Muscle of arm (tissue), 12 donors: Measurements from ENCODE around the gene USP3. TPM values are rescaled to one million over a fixed set of nuclear protein-coding genes. Genes with fewer than 3 reads are reported as not detected.
A peak's percentile ranks its signal among the peaks of the same experiment; 100 is the strongest.
"Not testable (repeated sequence)": the region's sequence is repeated elsewhere in the genome, so short reads cannot be mapped to it uniquely, and the experiment has no call there.

Experiments
- DNase-seq: peaks from one replicate; pipeline ENCODE4 v3.0.0-alpha.2; 2013
- polyA plus RNA-seq, 12 donors: library from polyadenylated mRNA; unstranded; fragments of 120-200 nt; gene quantifications; one replicate each; pipeline ENCODE4 v1.2.1, GENCODE V29; 2013; ENCODE audit not compliant: insufficient read length in 12 of 12

Gene USP3
- polyA plus RNA-seq, 12 donors, result 21.7 to 36.7 (median 26.5) TPM; not detected in 1

DNA sequence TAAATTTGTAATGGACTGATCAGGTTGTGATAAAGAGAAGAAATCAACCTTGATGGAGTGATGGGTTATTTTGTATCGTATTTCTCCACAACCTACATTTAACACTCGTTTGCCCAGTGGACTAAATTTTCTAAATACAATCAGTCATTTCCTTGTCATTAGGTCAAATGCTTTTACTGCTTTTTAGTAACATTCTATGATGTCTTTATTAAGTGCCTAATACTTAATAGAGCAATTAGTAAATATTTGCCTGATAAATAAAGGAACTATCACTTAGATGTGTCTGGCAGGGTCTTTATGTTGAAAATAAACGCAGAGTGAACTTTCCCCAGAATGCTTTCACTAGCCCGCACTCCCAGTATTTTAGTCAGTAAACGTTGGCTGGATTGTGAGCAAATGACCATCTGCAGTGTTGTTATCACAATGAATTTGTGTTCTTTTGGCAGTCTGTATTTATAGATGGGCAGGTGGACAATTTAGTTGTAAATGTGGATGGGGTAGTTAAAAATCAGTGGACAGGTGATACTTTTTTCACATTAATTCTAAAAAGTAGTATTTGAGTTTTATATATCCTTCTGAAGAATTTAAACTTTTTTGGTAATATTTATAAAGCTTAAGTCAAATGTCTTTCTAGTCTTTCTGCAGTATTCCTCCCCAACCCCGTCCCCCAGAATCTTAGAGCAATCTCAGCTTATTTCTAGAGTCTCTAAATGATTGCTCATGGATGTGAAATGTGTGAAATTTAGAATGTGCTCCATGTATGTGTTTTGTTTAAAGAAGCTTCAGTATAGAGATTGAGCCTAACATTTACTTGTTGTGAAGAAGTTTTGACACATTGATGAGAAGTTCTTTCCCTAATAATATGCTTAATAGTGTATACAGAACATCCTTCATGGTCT is 4.9 kb downstream of the USP3 start:
- DNase-seq, result no peak

DNA sequence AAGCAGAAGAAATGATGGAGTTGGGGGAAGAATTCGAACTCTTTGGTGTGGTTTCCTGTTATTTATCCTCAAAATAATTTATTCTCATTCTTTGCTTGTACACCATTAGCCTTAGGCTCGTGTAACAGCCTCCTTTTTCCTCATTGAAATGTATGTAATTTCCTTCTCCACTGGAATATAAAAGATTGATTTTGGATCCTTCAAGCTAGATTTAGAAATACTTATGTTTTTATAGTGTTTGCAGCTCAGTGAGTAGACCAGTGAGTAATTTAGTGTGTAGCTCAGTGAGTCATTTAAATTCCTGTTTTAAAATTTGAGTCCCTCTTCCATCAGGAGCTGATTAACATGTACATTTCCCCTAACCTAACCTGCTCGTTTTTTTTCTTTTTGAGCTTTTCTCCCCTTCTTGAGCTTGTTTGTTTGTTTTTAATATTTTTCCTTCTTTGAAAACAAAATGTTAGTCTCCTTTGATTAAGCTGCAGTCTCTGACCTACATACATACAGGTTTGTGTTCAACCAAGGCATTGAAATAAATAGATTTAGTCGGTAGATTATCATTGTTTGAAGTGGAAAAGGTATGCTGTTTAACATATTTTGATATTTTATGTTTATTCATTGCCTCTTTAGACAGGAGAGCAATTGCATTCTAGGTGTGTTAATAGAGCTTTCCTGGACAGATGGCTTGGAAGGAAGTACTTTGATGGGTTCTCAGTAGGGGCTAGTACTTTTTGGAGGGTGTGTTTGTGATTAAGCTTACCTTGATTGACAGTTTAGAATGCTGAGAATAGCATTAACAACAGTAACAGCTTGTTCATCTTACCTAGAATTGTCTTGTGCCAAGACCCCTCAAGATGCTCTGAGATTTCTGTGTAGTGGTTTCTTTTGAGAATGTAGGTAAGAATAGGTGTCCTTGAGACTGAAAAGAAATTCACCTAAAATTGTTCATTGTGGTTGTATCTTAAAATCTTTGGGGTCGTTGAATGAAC is 5.9 kb downstream of the USP3 start:
- no peak for DNase-seq

DNA sequence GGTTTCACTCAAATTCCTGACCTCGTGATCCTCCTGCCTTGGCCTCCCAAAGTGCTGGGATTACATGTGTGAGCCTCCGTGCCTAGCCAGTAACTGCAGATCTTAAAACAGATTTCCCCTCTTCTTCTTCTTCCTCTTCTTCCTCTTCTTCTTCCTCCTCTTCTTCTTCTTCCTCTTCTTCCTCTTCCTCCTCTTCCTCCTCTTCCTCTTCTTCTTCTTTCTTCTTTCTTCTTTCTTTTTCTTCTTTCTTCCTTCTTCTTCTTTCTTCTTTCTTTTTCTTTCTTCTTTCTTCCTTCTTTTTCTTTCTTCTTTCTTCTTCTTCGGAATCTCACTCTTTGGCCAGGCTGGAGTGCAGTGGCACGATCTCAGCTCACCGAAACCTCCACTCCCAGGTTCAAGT is 7.8 kb downstream of the USP3 start:
- no peak for DNase-seq

DNA sequence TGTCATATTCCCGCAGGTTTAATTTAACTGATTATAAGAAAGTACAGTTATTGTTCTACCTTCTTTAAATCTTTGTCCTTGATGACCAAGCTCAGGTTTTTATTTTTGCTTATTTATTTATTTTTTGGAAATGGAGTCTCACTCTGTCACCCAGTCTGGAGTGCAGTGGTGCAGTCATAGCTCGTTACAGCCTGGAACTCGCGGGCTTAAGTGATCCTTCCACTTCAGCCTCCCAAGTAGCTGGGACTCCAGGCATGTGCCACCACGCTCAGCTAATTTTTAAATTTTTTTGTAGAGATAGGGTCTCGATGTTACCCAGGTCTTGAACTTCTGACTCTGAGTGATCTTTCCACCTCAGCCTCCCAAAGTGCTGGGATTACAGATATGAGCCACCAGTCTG is 8.9 kb downstream of the USP3 start:
- no peak for DNase-seq

DNA sequence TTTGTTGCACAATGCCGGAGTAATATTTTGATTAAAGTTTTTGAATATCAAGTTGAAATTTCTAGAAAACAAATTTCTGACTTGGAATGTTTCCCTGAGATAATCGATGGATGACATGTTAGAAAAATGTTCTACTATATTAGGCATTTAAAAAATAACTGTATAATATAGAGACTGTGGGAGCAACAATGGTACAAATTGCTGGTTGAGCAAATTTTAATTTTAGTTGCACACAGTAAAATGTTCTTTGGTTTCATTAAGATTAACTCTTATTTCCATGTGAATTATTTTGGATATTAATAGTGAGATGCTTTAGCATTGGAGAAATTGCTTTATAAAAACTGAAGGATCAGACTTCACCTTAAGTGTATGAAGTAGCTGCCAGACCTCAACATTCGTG is 9.3 kb downstream of the USP3 start:
- no peak for DNase-seq

DNA sequence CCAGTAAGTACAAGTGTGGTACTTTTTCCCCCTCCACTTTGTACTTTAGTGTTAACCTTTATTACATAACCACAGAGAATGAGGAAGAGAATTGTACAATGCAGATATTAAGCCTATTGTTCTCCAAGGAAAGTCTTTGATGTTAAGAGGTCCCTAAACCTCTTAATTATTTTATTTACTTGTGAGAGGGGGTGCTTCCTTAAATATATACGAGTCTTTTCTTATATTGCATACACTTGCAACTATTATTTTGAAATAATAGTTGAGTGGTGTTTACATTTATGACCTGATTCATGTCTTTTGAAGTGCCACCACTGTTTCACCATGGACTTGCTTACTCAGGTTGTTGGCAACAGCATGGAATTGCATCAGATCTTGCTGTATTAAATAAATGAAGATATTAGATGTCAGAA is 10.1 kb downstream of the USP3 start:
- no peak for DNase-seq

DNA sequence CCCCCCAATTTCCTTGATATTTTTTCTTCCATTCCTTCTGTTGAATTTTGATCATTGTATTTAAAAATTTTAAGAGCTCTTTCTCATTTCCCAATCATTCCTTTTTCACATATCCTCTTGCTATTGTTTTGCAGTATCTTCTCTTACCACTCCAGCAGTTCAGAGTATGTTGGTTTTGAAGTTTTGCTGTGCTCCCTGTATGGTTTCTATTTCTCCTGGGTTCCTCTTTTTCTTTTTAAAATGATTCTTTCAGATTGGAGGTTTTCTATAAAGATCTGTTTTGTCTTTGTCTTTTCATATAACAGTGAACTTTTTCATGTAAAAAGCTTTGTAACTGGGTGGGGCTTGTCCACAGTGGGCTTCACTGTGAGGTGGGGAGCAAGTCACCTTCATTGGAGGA is 12.8 kb downstream of the USP3 start:
- DNase-seq, result no peak

DNA sequence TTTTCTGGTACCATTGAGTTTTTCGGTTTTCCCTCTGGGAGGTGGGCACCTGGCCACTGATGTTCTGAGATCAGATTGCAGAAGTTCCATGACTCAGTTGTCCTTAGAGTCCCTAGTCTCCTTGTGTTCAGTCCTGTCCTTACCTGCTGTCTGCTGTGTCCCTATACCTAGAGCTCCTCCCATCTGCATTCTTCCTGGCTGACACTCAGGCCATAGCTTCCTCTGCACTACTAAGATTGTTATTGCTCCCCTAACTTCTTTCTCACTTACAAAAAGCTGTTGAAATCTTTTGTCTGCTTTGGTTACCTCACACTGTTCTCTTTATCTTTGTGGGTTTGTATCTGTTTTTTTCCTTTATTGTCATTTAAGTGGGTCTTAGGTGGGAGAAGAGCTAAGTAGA is 13.2 kb downstream of the USP3 start:
- DNase-seq, result no peak

DNA sequence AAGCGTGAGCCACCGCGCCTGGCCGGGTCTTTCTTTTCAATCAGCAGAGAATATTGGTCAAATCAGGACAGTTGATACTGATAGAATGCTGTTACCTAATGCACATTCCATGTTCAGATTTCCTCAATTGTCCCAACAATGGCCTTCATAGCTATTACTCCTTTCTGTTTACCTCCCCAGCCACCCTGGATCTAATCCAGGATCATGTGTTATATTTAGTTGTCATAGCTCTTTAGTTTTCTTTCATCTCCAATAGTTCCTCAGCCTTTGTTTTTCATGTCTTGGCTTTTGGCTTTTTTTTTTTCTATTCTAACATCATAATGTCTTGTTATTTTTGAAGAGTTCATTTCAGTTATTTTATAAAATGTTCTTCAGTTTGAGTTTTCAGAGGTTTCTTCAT is 14.6 kb downstream of the USP3 start:
- no peak for DNase-seq

DNA sequence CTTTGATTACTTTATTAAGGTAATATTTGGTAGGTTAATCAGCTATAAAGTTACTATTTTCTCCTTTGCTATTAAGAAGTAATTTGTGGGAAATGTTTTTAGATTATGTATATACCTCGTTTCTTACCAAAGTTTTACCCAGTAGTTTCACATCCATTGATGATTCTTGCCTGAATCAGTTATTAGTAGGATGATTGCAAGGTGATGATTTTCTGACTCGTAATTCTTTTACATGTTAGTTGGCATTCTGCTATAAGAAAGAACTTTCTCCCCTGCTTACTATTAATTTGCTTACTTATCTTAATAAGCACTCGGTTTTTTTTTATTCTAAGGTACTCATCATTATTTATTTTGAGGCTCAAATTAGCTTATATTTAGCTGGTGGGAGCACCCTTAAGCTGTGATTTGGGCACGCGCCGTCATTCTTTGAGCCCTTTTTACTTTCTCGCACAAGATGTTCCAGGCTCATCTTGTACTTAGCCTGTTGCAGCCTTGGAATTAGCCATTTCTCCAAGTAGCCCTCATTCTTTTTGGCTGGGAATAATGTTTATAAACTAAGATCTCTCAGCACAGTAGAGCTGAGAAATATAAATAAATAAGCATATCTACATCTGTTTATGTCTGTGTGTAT is 15.3 kb downstream of the USP3 start:
- DNase-seq, result no peak

DNA sequence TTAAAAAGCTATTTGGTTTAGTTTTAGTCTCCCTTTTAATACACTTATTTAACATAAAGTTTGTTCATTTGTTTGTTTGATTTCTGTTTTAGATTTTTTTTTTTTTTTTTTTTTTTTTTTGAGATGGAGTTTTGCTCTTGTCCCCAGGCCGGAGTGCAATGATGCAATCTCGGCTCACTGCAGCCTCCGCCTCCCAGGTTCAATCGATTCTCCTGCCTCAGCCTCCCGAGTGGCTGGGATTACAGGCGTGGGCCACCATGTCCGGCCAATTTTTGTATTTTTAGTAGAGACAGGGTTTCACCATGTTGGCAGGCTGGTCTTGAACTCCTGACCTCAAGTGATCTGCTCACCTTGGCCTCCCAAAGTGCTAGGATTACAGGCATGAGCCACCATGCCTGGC is 16.1 kb downstream of the USP3 start:
- not testable (repeated sequence) for DNase-seq

DNA sequence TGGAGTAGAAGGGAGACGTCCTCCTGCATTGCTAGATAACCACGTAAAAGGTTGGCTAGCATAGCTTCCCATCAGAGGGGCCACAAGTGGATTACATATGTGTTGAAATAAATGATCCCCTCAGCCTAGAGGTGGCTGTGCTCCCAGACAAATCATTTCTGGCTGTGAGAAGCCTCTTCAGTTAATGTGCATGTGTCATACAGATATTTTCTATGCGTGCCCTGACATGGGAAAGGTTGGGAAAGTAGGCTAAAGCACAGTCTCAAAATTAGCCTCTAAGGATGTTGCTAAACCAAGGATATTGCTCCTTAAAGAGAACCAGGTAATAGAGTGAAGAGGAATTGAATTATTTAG is 17.8 kb downstream of the USP3 start:
- DNase-seq, result peak; percentile 65

DNA sequence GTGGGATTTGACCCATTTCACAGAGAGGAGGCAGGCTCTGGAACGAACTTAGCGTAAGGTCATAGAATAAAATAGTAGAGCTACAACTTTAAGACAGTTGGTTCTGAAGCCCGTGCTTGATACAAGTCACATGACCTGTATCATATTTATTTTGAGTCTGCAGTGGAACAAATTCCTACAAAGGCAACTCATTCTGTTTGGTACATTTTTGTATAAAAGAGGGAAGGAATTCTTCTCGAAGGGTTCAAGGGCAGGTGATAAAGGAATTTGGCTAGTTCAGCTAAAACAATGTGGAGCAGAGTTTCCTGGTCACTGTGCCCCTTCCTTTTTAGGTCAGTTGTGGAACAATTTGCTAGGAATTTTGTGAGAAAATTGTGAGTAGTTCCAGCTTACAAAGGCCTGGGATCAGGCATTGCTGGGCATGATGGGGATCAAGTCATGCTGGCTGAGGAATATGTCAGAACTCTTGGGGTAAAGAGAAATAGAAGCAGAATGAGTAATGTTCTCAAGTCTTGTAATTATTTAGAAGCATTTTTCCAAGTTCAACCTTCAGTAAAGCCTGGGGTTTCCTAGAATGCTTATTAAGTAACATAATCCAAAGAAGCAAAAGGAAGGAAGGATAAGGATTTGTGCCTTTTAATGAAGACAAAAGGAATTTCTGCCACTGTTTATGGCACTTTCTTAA is 19.1 kb downstream of the USP3 start:
- no peak for DNase-seq

DNA sequence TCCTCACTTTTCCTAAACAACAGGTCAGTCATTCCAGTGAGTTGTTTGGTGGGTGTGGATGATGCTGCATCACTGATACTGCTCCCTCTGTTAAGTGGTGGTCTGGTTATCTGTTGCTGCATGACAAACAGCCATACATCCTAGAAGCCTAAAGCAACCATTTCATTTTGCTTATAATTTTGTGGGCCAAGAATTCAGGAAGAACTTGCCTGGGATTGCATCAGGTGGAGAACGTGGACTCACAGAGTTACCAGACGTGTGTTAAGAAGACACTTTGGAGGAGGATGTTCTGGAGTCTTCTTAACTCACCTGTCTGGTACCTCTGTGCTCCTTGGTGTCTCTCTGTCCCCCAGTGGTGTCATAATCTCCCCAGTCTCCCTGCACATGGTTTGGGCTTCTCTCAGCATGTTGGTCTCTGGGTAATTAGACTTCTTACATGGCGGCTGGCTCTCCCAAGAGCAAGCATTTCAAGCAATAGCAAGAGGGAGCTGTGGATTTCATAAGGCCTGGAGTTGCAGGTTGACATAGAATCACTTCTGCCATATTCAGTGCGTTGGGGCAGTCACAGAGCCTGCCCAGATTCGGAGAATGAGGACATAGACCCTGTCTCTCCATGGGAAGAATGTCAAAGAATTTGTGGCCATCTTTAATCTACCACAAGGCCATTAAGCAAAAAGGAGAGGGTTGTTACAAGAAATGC is 20.1 kb downstream of the USP3 start:
- DNase-seq, result no peak

DNA sequence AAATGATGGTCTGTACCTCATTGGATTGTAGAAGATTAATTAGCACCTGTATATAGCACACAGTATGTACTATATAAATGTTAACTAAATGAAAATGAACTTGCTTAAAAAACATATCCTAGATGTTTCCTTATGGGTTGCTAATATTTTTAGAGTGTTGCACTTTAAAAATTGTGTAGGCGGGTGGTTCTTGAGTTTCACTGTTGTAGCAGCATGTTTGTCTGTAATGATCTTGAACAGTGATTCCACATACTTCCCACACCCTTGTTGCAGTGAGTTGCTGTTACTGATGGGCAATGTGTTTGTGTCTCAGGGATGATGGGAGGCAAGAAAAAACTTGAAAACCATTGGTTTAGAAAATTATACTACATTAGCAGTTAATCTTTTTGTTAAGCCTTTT is 22.0 kb downstream of the USP3 start:
- DNase-seq, result no peak

DNA sequence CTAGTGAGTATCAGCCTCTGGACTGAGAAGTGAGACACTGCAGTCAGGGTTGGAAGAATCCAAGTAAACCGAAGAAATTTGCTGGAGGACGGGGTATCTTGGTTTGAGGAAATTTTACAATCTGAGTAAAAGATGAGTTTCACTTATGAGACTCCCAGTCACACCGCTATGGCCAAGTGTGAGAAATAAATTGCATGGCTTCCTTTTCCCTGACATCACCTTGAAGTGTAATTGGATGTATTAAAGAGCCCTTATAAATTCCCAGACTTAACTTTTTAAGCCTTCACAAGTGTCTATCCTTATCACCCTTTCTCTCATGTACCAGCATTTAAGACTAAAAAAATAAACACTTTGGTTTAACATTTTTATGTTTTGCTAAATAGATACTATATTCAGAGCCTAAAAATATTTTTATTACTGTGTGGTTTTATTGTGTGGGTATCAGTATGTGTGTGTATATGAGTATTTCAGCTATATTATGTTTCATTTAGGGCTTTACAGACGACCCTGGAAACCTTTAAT is 23.8 kb downstream of the USP3 start:
- DNase-seq, result no peak

DNA sequence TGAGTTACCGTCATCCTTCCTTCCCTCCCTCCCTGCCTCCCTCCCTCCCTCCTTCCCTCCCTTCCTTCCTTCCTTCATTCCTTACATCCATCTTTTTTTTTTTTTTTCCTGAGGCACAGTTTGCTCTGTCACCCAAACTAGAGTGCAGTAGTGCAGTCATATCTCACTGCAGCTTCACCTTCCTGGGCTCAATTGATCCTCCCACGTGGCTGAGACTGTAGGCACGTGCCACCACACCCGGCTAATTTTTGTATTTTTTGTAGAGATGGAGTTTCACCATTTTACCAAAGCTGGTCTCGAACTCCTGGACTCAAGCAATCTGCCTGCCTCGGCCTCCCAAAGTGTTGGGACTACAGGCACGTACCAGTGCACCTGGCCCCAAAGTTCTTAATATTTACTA is 25.8 kb downstream of the USP3 start:
- DNase-seq, result no peak

DNA sequence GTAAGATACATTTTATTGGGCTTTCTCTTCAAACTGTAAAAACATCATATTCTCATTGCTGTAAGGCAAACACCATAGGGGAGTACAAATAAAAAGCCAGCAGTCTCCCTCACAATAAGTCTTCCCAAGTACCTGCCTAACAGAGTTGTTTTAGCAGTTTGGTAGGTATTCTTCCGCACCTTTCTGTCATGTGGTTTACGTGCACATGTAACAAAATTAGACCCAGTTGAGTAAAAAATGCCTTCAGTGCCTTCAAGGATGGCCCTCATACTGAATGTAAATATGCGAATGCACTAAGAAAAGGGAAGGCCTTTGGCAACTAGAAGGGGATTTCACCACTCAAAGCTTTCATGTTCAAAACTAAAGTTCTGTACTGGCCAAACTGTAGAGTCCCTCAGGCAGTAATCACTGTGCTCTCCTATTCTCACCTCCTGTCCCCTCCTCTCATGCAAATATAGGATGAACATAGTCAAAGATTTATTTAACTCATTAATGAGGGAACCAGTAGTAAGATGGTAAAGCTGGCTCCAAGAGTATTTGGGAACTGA is 26.4 kb downstream of the USP3 start:
- no peak for DNase-seq

DNA sequence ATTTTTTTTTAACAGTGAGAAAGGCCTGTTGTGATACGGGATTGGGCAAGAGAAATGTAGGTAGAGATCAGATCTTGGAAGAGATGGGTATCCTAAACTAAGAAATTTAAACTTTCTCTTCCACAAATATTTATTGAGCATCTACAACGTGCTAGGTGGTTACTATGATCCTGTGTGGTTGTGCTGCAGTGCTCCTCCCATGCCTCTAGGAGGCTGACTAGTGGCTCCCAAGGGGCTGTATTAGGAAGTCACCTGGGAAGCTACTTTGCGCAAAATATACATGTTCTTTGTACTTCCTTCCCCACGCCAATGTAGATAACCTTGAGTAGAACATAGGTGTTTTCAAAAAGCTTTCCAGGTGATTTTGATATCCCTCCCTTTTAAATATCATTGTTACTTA is 27.2 kb downstream of the USP3 start:
- no peak for DNase-seq

DNA sequence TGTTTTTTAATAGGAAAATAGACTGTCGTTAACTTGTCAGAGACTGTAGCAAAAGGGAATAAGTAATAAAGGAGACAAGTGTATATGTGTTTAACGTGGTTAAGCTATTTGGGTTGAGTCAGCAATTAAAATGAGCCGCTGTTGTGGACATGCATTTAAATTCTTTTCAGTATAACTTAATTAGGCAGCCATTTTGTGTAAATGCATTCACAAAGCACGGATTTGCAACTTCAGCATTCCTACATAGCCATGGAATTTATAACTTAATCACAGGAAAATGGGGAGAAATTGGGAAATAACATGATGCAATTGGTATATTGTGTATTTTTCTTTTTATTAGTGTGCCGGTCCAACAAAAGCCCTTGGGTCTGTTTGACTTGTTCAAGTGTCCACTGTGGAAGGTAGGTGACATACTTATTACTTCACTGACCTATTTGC is 27.9 kb downstream of the USP3 start:
- no peak for DNase-seq
